H1 (cell line): ENCODE data around the gene ODAD3. TPM values are rescaled to one million over a fixed set of nuclear protein-coding genes. Genes with fewer than 3 reads are reported as not detected.

Experiments
- CTCF ChIA-PET: fragments of 300-600 bp; sonication (Branson Sonifier 250); formaldehyde crosslinking; loops from one replicate; lab custom pipeline; 2021; ENCODE audit not compliant: partially characterized antibody; lab: Charles Lee
- POLR2A ChIA-PET: fragments of 300-600 bp; sonication (Branson Sonifier 250); formaldehyde crosslinking; loops from one replicate; lab custom pipeline; 2021; ENCODE audit warnings: inconsistent platforms; ENCODE audit not compliant: partially characterized antibody; lab: Charles Lee
- DNase-seq, 2 experiments: peaks; one replicate each; pipeline versions ENCODE4 v3.0.0 to v3.0.0-alpha.2; 2010 to 2022; ENCODE audit warnings: low spot score in 2 of 2, low read depth in 1 of 2, mixed read lengths in 1 of 2
- FAIRE-seq: peaks from 2 replicates; lab custom pipeline; 2011; peaks lifted over from hg19 to GRCh38; lab: Jason Lieb, UNC
- H2AFZ ChIP-seq: 2 replicates; pipeline ENCODE4 v1.8.1; 2012; ENCODE audit warnings: low read length, inconsistent platforms
- H2AK5ac ChIP-seq: 2 replicates; pipeline ENCODE4 v1.6.1; 2013; ENCODE audit warnings: low read depth, low read length
- H2BK120ac ChIP-seq: replicated peaks from 2 replicates; pipeline ENCODE3; 2013; ENCODE audit warnings: low read depth, low read length, inconsistent platforms
- H2BK12ac ChIP-seq: 2 replicates; pipeline ENCODE4 v1.6.1; 2013; ENCODE audit warnings: low read depth, low read length
- H2BK15ac ChIP-seq: 2 replicates; pipeline ENCODE4 v1.6.1; 2013; ENCODE audit warnings: low read length
- H2BK20ac ChIP-seq: 2 replicates; pipeline ENCODE4 v1.6.1; 2013; ENCODE audit warnings: low read length
- H2BK5ac ChIP-seq: 2 replicates; pipeline ENCODE4 v1.6.1; 2013; ENCODE audit warnings: low read depth, low read length
- H3K14ac ChIP-seq: 2 replicates; pipeline ENCODE4 v1.6.1; 2013; ENCODE audit warnings: inconsistent platforms; ENCODE audit not compliant: insufficient read length
- H3K18ac ChIP-seq: 2 replicates; pipeline ENCODE4 v1.6.1; 2013; ENCODE audit warnings: low read length; ENCODE audit errors: extremely low read depth
- H3K23ac ChIP-seq: 2 replicates; pipeline ENCODE4 v1.6.1; 2013; ENCODE audit warnings: inconsistent platforms; ENCODE audit not compliant: insufficient read length
- H3K23me2 ChIP-seq: 2 replicates; pipeline ENCODE4 v1.6.1; 2013; ENCODE audit warnings: low read depth, low read length
- H3K27ac ChIP-seq: 2 replicates; pipeline ENCODE4 v1.6.1; 2011; ENCODE audit warnings: low read depth, low read length, inconsistent platforms
- H3K27me3 ChIP-seq, 4 experiments: replicated peaks in 1 of 4; 1 replicate in 1 of 4; 2 replicates in 3 of 4; pipeline versions ENCODE4 v1.6.1 to v1.8.1; 2011 to 2013; ENCODE audit warnings: low read length in 3 of 4, mild to moderate bottlenecking in 3 of 4, inconsistent platforms in 2 of 4, mixed read lengths in 2 of 4, moderate library complexity in 1 of 4; ENCODE audit not compliant: control insufficient read depth in 3 of 4, insufficient read depth in 3 of 4; ENCODE audit errors: extremely low read depth in 1 of 4
- H3K36me3 ChIP-seq, 4 experiments: 2 replicates each; pipeline versions ENCODE4 v1.6.1 to v1.8.1; 2011 to 2013; ENCODE audit warnings: mild to moderate bottlenecking in 4 of 4, low read length in 3 of 4, moderate library complexity in 2 of 4, control low read depth in 1 of 4, inconsistent platforms in 1 of 4; ENCODE audit not compliant: insufficient read depth in 4 of 4, control insufficient read depth in 2 of 4
- H3K4ac ChIP-seq: replicated peaks from 2 replicates; pipeline ENCODE3; 2013; ENCODE audit warnings: low read length, low read depth, mixed read lengths, inconsistent platforms; ENCODE audit not compliant: insufficient read length
- H3K4me1 ChIP-seq, 4 experiments: replicated peaks in 1 of 4; 1 replicate in 1 of 4; 2 replicates in 3 of 4; pipeline versions ENCODE4 v1.6.1 to v1.8.1; 2011 to 2013; ENCODE audit warnings: low read length in 3 of 4, inconsistent platforms in 2 of 4, mixed read lengths in 1 of 4; ENCODE audit not compliant: insufficient read depth in 4 of 4, control insufficient read depth in 3 of 4
- H3K4me2 ChIP-seq, 2 experiments: 2 replicates each; pipeline versions ENCODE4 v1.6.1 to v1.8.1; 2011 to 2013; ENCODE audit warnings: low read depth in 2 of 2, low read length in 2 of 2, control low read depth in 1 of 2, inconsistent platforms in 1 of 2, mild to moderate bottlenecking in 1 of 2; ENCODE audit not compliant: insufficient read depth in 1 of 2
- H3K4me3 ChIP-seq, 4 experiments: fragments of 200-600, 300-600 bp in 1 of 4; sonication (generic), shearing (Covaris generic), sonication (Bioruptor Twin) in 1 of 4; 2 replicates each; pipeline versions ENCODE4 v1.5.1 to v1.8.1; 2011 to 2016; ENCODE audit warnings: low read length in 4 of 4, low read depth in 3 of 4, control low read depth in 2 of 4, inconsistent platforms in 2 of 4, mild to moderate bottlenecking in 2 of 4, mixed read lengths in 1 of 4, moderate library complexity in 1 of 4; ENCODE audit not compliant: insufficient read depth in 2 of 4; ENCODE audit errors: extremely low read depth in 1 of 4
- H3K56ac ChIP-seq: replicated peaks from 2 replicates; pipeline ENCODE3; 2013; ENCODE audit warnings: low read depth, mild to moderate bottlenecking, mixed read lengths, low read length, inconsistent platforms; ENCODE audit not compliant: insufficient read length
- H3K79me1 ChIP-seq: 2 replicates; pipeline ENCODE4 v1.6.1; 2013; ENCODE audit warnings: low read depth, low read length, control low read depth
- H3K79me2 ChIP-seq, 2 experiments: 2 replicates each; pipeline versions ENCODE4 v1.6.1 to v1.8.1; 2012 to 2013; ENCODE audit warnings: low read length in 2 of 2, mild to moderate bottlenecking in 2 of 2, inconsistent platforms in 1 of 2; ENCODE audit not compliant: insufficient read depth in 2 of 2, control insufficient read depth in 1 of 2
- H3K9ac ChIP-seq, 4 experiments: replicated peaks in 1 of 4; 1 replicate in 1 of 4; 2 replicates in 3 of 4; pipeline versions ENCODE4 v1.6.1 to v1.8.1; 2011 to 2013; ENCODE audit warnings: low read depth in 3 of 4, low read length in 3 of 4, control low read depth in 2 of 4, mild to moderate bottlenecking in 2 of 4, moderate library complexity in 2 of 4, inconsistent platforms in 1 of 4; ENCODE audit errors: extremely low read depth in 1 of 4
- H3K9me3 ChIP-seq, 2 experiments: 2 replicates each; pipeline versions ENCODE4 v1.6.1 to v1.8.1; 2012 to 2013; ENCODE audit warnings: mild to moderate bottlenecking in 2 of 2, moderate library complexity in 2 of 2, control low read depth in 1 of 2, inconsistent platforms in 1 of 2, low read depth in 1 of 2, low read length in 1 of 2, mixed read lengths in 1 of 2; ENCODE audit not compliant: insufficient read depth in 2 of 2
- H4K20me1 ChIP-seq, 2 experiments: replicated peaks in 1 of 2; 2 replicates each; pipeline versions ENCODE3 to v1.8.1; 2011 to 2013; ENCODE audit warnings: inconsistent platforms in 2 of 2, low read length in 2 of 2, mild to moderate bottlenecking in 1 of 2; ENCODE audit not compliant: insufficient read depth in 2 of 2, control insufficient read depth in 1 of 2
- H4K5ac ChIP-seq: 2 replicates; pipeline ENCODE4 v1.6.1; 2013; ENCODE audit warnings: low read length, low read depth, mixed read lengths, inconsistent platforms; ENCODE audit not compliant: insufficient read length
- H4K8ac ChIP-seq: 2 replicates; pipeline ENCODE4 v1.8.0; 2013; ENCODE audit warnings: mild to moderate bottlenecking, moderate library complexity, low read length, inconsistent platforms; ENCODE audit not compliant: insufficient read depth; ENCODE audit errors: extremely low read depth
- H4K91ac ChIP-seq: replicated peaks from 2 replicates; pipeline ENCODE3; 2013; ENCODE audit warnings: low read length, mixed read lengths, inconsistent platforms; ENCODE audit not compliant: insufficient read length
- ASH2L ChIP-seq: fragments of 200-600, 300-600 bp; sonication (generic); IDR thresholded peaks from one replicate; pipeline ENCODE4 v1.7.1; 2017; ENCODE audit warnings: low read length
- BACH1 ChIP-seq: IDR thresholded peaks from 2 replicates; pipeline ENCODE4 v1.6.1; 2012; ENCODE audit warnings: low read length, improper control_type of control experiment
- BCL11A ChIP-seq, 2 experiments: IDR thresholded peaks; one replicate each; pipeline ENCODE4 v1.6.1; 2011; ENCODE audit warnings: low read depth in 2 of 2, low read length in 2 of 2, mild to moderate bottlenecking in 2 of 2
- BRCA1 ChIP-seq: IDR thresholded peaks from 2 replicates; pipeline ENCODE4 v1.6.1; 2012; ENCODE audit warnings: low read depth, low read length, improper control_type of control experiment
- CHD1 ChIP-seq: IDR thresholded peaks from 2 replicates; pipeline ENCODE4 v1.6.1; 2012; ENCODE audit warnings: low read depth, low read length, improper control_type of control experiment
- EP300 ChIP-seq, 2 experiments: IDR thresholded peaks; 1 replicate in 1 of 2; 2 replicates in 1 of 2; pipeline ENCODE4 v1.6.1; 2011 to 2012; ENCODE audit warnings: low read depth in 2 of 2, low read length in 2 of 2, mild to moderate bottlenecking in 2 of 2, borderline replicate concordance in 1 of 2, inconsistent platforms in 1 of 2, moderate library complexity in 1 of 2
- MAX ChIP-seq: IDR thresholded peaks from 2 replicates; pipeline ENCODE4 v1.6.1; 2012; ENCODE audit warnings: inconsistent platforms
- POLR2A ChIP-seq, 2 experiments: IDR thresholded peaks; 1 replicate in 1 of 2; 2 replicates in 1 of 2; pipeline ENCODE4 v1.6.1; 2011; ENCODE audit warnings: low read depth in 2 of 2, low read length in 2 of 2, mild to moderate bottlenecking in 2 of 2; ENCODE audit errors: control extremely low read depth in 1 of 2
- RNF2 ChIP-seq: fragments of 200-900, 300-1000 bp; sonication (generic); IDR thresholded peaks from 2 replicates; pipeline ENCODE4 v1.7.1; 2016; ENCODE audit warnings: borderline replicate concordance, low read depth, mild to moderate bottlenecking, antibody characterized with exemption, low read length; ENCODE audit not compliant: poor library complexity, severe bottlenecking; ENCODE audit errors: missing control alignments
- SIRT6 ChIP-seq: IDR thresholded peaks from one replicate; pipeline ENCODE4 v1.7.1; 2012; ENCODE audit warnings: low read length, inconsistent platforms
- SP4 ChIP-seq: IDR thresholded peaks from 2 replicates; pipeline ENCODE4 v1.6.1; 2012; ENCODE audit warnings: low read length, inconsistent platforms
- SUZ12 ChIP-seq: fragments of 200-600 bp; sonication (generic); IDR thresholded peaks from 2 replicates; pipeline ENCODE4 v1.6.1; 2012; ENCODE audit warnings: mild to moderate bottlenecking, inconsistent platforms, low read length, moderate library complexity, mixed read lengths
- TAF7 ChIP-seq: optimal IDR thresholded peaks from 2 replicates; pipeline ENCODE3; 2011; ENCODE audit warnings: low read depth, mild to moderate bottlenecking, inconsistent platforms, low read length, moderate library complexity, borderline replicate concordance
- TBP ChIP-seq: IDR thresholded peaks from 2 replicates; pipeline ENCODE4 v1.6.1; 2011; ENCODE audit warnings: low read depth, low read length, improper control_type of control experiment
- WGBS, 2 experiments: shearing (Covaris generic) in 1 of 2; methylation state at CpG; one replicate each; pipeline versions ENCODE4 v1.1.6 to v1.1.7; 2013 to 2015; ENCODE audit warnings: low lambda C conversion rate in 2 of 2, mixed read lengths in 2 of 2, inconsistent platforms in 1 of 2, low coverage in 1 of 2, missing lambda C conversion rate in 1 of 2; ENCODE audit not compliant: insufficient replicate concordance in 2 of 2, insufficient coverage in 1 of 2, insufficient read length in 1 of 2; ENCODE audit errors: extremely low coverage in 1 of 2, missing lambda C conversion rate in 1 of 2; 5-methylcytosine and 5-hydroxymethylcytosine counted together
- polyA plus RNA-seq, 7 experiments: library from polyadenylated mRNA; depleted of rRNA in 3 of 7; stranded (reverse) in 5 of 7; unstranded in 2 of 7; fragments of >200 nt in 5 of 7; fragments of 200-250 nt in 2 of 7; gene quantifications; 1 replicate in 5 of 7; 2 replicates in 1 of 7; 4 replicates in 1 of 7; pipeline versions ENCODE4 v1.2.1 to v1.2.3, GENCODE V29; 2011 to 2013; ENCODE audit warnings: missing spikeins in 2 of 7, mixed read lengths in 2 of 7
- total RNA-seq: library from RNA; stranded (reverse); fragmentation: NEBNext Ultra II Directional; extraction: Animal tissue kit (Norgen Biotek cat#: 25700); gene quantifications from 2 replicates; pipeline ENCODE4 v1.2.1, GENCODE V29; 2021

The ODAD3 gene
- total and polyA plus RNA-seq, 2 of the 8 experiments (the other 6 are each of a cell fraction or from before 2014, with no cell fraction given) = 2.1 to 2.2 TPM

- H2BK20ac ChIP-seq = no peak overlapping the region
- FAIRE-seq = no peak
- H3K18ac ChIP-seq = no peak overlapping the region
- no peak overlapping the region for H3K4me2 ChIP-seq
- H3K9me3 ChIP-seq = no peaks in the 10 kb centered on the region
- peaks cover 22 to 60% (median 47%) of the 10 kb centered on the region in 4 experiments for H3K36me3 ChIP-seq
- H2BK12ac ChIP-seq = no peak overlapping the region
- no peak overlapping the region for H2BK120ac ChIP-seq
- 94% methylated on average over 9 of the region's 14 CpGs; no CpG with 5 or more reads in 1 of the 2 experiments for WGBS, 2 experiments
- H4K91ac ChIP-seq = no peak overlapping the region
- no peaks in the 10 kb centered on the region for H3K23me2 ChIP-seq
- peaks cover 2% of the 10 kb centered on the region; the same call in 1 of the 2 replicates for H3K79me1 ChIP-seq
- H3K14ac ChIP-seq = no peak overlapping the region
- H4K5ac ChIP-seq = no peak overlapping the region
- no peak overlapping the region for H2BK5ac ChIP-seq
- CTCF ChIA-PET = interaction anchor here (0.5 to 13.0 kb wide), 26 partner anchors 8 to 287 kb away, joined by 3 to 192 read pairs (median 4); partner anchors contain the start of genes CCDC159, EPOR, ODAD3 and PRKCSH
- peaks cover 7 to 20% of the 10 kb centered on the region in 2 experiments for H4K20me1 ChIP-seq
- no peaks in the 10 kb centered on the region for H3K27me3 ChIP-seq
- H3K27ac ChIP-seq = no peak overlapping the region
- no peak overlapping the region for H3K4me3 ChIP-seq
- DNase-seq = peak in 1 of 2 experiments; percentile 48
- no peak overlapping the region for H2AFZ ChIP-seq
- H3K4me1 ChIP-seq = peaks cover 0 to 3% (median 1%) of the 10 kb centered on the region in 4 experiments; a peak in 4 of 7 replicates
- POLR2A ChIA-PET = interaction anchor here (1.0 to 1.8 kb wide), 9 partner anchors 11 to 118 kb away, joined by 3 to 9 read pairs (median 4); partner anchors contain the start of genes EPOR, ODAD3, PRKCSH and RGL3
- no peak overlapping the region for H3K56ac ChIP-seq
- H4K8ac ChIP-seq = no peak overlapping the region
- H2BK15ac ChIP-seq = no peak overlapping the region
- no peak overlapping the region for H3K23ac ChIP-seq
- H3K9ac ChIP-seq = no peak overlapping the region; a peak in 2 of 7 replicates
- no peak overlapping the region for H3K4ac ChIP-seq
- no peaks in the 10 kb centered on the region for H3K79me2 ChIP-seq
- H2AK5ac ChIP-seq = no peak overlapping the region
- TF ChIP-seq SIRT6 = no peak
- TF ChIP-seq TAF7 = no peak
- TF ChIP-seq SUZ12 = no peak
- TF ChIP-seq SP4 = no peak
- TF ChIP-seq TBP = no peak
- TF ChIP-seq RNF2 = no peak
- no peak for TF ChIP-seq MAX
- TF ChIP-seq POLR2A (IDR thresholded peaks at IDR 0.05; ENCODE audit: control extremely low read depth in 1 of 2, low read depth in 2 of 2, low read length in 2 of 2) = no peak
- TF ChIP-seq BACH1 = no peak
- no peak for TF ChIP-seq ASH2L
- no peak for TF ChIP-seq BCL11A (IDR thresholded peaks at IDR 0.05; ENCODE audit: low read depth in 2 of 2, low read length in 2 of 2)
- no peak for TF ChIP-seq CHD1
- TF ChIP-seq BRCA1 = no peak
- no peak for TF ChIP-seq EP300 (IDR thresholded peaks at IDR 0.05; ENCODE audit: borderline replicate concordance in 1 of 2, low read depth in 2 of 2, low read length in 2 of 2)
Observed at GRCh38 chr19:11446271-11446651, 11.3 kb upstream of the ODAD3 start.
